Measurements from ENCODE around the gene RUNX3. TPM values are rescaled to one million over a fixed set of nuclear protein-coding genes. Genes with fewer than 3 reads are reported as not detected.

RUNX3 gene
- total RNA-seq, 1 donor: not detected

GRCh38 chr1:24913274-24913604 is 16.8 kb downstream of the RUNX3 start:
- DNase-seq (ENCODE audit: low read depth): no peak

GRCh38 chr1:24912376-24913273 is 17.5 kb downstream of the RUNX3 start:
- H3K4me3 ChIP-seq (ENCODE audit: low read depth, low read length): no peak overlapping the region
- TF ChIP-seq CTCF (IDR thresholded peaks at IDR 0.05; ENCODE audit: insufficient read depth, low read depth, low read length): no peak
- DNase-seq (ENCODE audit: low read depth): no peak

More at GRCh38 chr1:24913274-24913604, 16.8 kb downstream of the RUNX3 start:
- no peak for TF ChIP-seq CTCF (IDR thresholded peaks at IDR 0.05; ENCODE audit: insufficient read depth, low read depth, low read length)
- no peak overlapping the region for H3K4me3 ChIP-seq (ENCODE audit: low read depth, low read length)

GRCh38 chr1:24911651-24912155 is 18.4 kb downstream of the RUNX3 start:
- no peak overlapping the region for H3K4me3 ChIP-seq (ENCODE audit: low read depth, low read length)
- DNase-seq (ENCODE audit: low read depth): no peak
- no peak for TF ChIP-seq CTCF (IDR thresholded peaks at IDR 0.05; ENCODE audit: insufficient read depth, low read depth, low read length)

- TF ChIP-seq CTCF (IDR thresholded peaks at IDR 0.05; ENCODE audit: insufficient read depth, low read depth, low read length): no peak
- H3K4me3 ChIP-seq (ENCODE audit: low read depth, low read length): no peak overlapping the region
- peak; percentile 44 for DNase-seq (ENCODE audit: low read depth)
Observed at GRCh38 chr1:24910751-24911650, 19.1 kb downstream of the RUNX3 start.

GRCh38 chr1:24910210-24910609 is 19.9 kb downstream of the RUNX3 start:
- no peak for TF ChIP-seq CTCF (IDR thresholded peaks at IDR 0.05; ENCODE audit: insufficient read depth, low read depth, low read length)
- H3K4me3 ChIP-seq (ENCODE audit: low read depth, low read length): no peak overlapping the region
- DNase-seq (ENCODE audit: low read depth): no peak

GRCh38 chr1:24909388-24909898 is 20.6 kb downstream of the RUNX3 start:
- H3K4me3 ChIP-seq (ENCODE audit: low read depth, low read length): no peak overlapping the region
- peak; percentile 82 for DNase-seq (ENCODE audit: low read depth)
- peak; percentile 75 for TF ChIP-seq CTCF (IDR thresholded peaks at IDR 0.05; ENCODE audit: insufficient read depth, low read depth, low read length)
